ENCODE data around the gene CTU2.

CTU2 gene

GRCh38 chr16:88764913-88765349, 58.6 kb downstream of the CTU2 start:
- H3K9me3 ChIP-seq (ENCODE audit: control insufficient read depth, low read depth, low read length): no peaks in the 10 kb centered on the region
- no peak overlapping the region for H3K9ac ChIP-seq (ENCODE audit: low read length)
- no peaks in the 10 kb centered on the region for H3K27me3 ChIP-seq (ENCODE audit: control insufficient read depth, insufficient read depth, low read length)
- H3K4me1 ChIP-seq (ENCODE audit: control insufficient read depth, low read depth, low read length): peaks cover 22% of the 10 kb centered on the region
- H3K27ac ChIP-seq (ENCODE audit: low read length): no peak overlapping the region
- H3K36me3 ChIP-seq (ENCODE audit: control insufficient read depth, low read depth, low read length): no peaks in the 10 kb centered on the region
- H3K4me3 ChIP-seq (ENCODE audit: low read length): no peak overlapping the region

Measured in iPS-18a (cell line).